HCT116 (cell line): ENCODE results near the gene CLDN2. TPM values are rescaled to one million over a fixed set of nuclear protein-coding genes. Genes with fewer than 3 reads are reported as not detected.

ENCODE experiments used
- ATAC-seq: fragments of 200-7000 bp; cut with Tn5 transposase; 2 replicates; pipeline ENCODE4 v1.9.1; 2020; ENCODE audit warnings: mild to moderate bottlenecking, moderate library complexity
- BruUV-seq: library from RNA; stranded (reverse); fragments of 400-500 nt; replicated peaks from 2 replicates; lab custom pipeline; 2021; lab: Mats Ljungman, UMichigan
- CTCF ChIA-PET: fragments of 300-600 bp; sonication (Branson Sonifier 250); formaldehyde crosslinking; loops from one replicate; lab custom pipeline; 2021; ENCODE audit warnings: antibody characterized with exemption; lab: Charles Lee
- POLR2A ChIA-PET: fragments of 300-600, 350-600 bp; sonication (Branson Sonifier 250); formaldehyde crosslinking; loops from one replicate; lab custom pipeline; 2021; ENCODE audit warnings: antibody characterized with exemption; lab: Charles Lee
- RAD21 ChIA-PET, 2 experiments: fragments of 300-600 bp; sonication (Branson Sonifier 250); formaldehyde crosslinking; loops; one replicate each; lab custom pipeline; 2023; ENCODE audit warnings: low total read pairs in 2 of 2; ENCODE audit not compliant: uncharacterized antibody in 2 of 2, unreplicated experiment in 2 of 2, low non-redundant PET in 1 of 2; lab: Charles Lee
- DNase-seq: peaks from one replicate; pipeline ENCODE4 v3.0.0-alpha.2; 2010; ENCODE audit warnings: low read depth, low spot score
- H2AFZ ChIP-seq: fragments of 200-600 bp; shearing (Covaris generic), sonication (generic); 2 replicates; pipeline ENCODE4 v1.6.1; 2017; ENCODE audit warnings: low read depth, mixed run types, mixed read lengths, antibody characterized with exemption, low read length; ENCODE audit not compliant: poor library complexity, severe bottlenecking
- H3K27ac ChIP-seq: 2 replicates; pipeline ENCODE4 v1.5.1; 2012; ENCODE audit warnings: low read depth, low read length
- H3K27me3 ChIP-seq: fragments of 200-600 bp; sonication (generic); 2 replicates; pipeline ENCODE4 v1.6.1; 2016; ENCODE audit warnings: mixed run types, low read length, mixed read lengths; ENCODE audit not compliant: insufficient read depth
- H3K36me3 ChIP-seq, 2 experiments: fragments of 200-500 bp in 1 of 2; fragments of 200-600 bp in 1 of 2; sonication (Bioruptor generic) in 1 of 2; sonication (generic) in 1 of 2; 2 replicates each; pipeline versions ENCODE4 v1.5.1 to v1.6.1; 2014 to 2016; ENCODE audit warnings: low read length in 2 of 2, inconsistent platforms in 1 of 2, mixed read lengths in 1 of 2, mixed run types in 1 of 2; ENCODE audit not compliant: insufficient read depth in 2 of 2, control insufficient read depth in 1 of 2
- H3K4me1 ChIP-seq, 2 experiments: fragments of 200-600 bp in 1 of 2; sonication (generic) in 1 of 2; 2 replicates each; pipeline versions ENCODE4 v1.5.1 to v1.6.1; 2012 to 2017; ENCODE audit warnings: low read length in 2 of 2, inconsistent platforms in 1 of 2, mild to moderate bottlenecking in 1 of 2, mixed read lengths in 1 of 2, mixed run types in 1 of 2, moderate library complexity in 1 of 2; ENCODE audit not compliant: insufficient read depth in 2 of 2, control insufficient read depth in 1 of 2
- H3K4me2 ChIP-seq: fragments of 200-600 bp; sonication (generic); 2 replicates; pipeline ENCODE4 v1.6.1; 2017; ENCODE audit warnings: mixed run types, low read length, mixed read lengths
- H3K4me3 ChIP-seq, 2 experiments: fragments of 200-600 bp in 1 of 2; sonication (generic) in 1 of 2; replicated peaks in 1 of 2; 2 replicates each; pipeline ENCODE4 v1.5.1; 2011 to 2016; ENCODE audit warnings: low read length in 2 of 2, control low read depth in 1 of 2, low read depth in 1 of 2, mild to moderate bottlenecking in 1 of 2, mixed read lengths in 1 of 2, mixed run types in 1 of 2
- H3K79me2 ChIP-seq: fragments of 200-600 bp; sonication (generic); 2 replicates; pipeline ENCODE4 v1.6.1; 2017; ENCODE audit warnings: mild to moderate bottlenecking, mixed run types, low read length, moderate library complexity, mixed read lengths; ENCODE audit not compliant: insufficient read depth
- H3K9ac ChIP-seq: fragments of 200-600 bp; sonication (generic); 2 replicates; pipeline ENCODE4 v1.6.1; 2016; ENCODE audit warnings: low read length, mixed read lengths
- H3K9me2 ChIP-seq: fragments of 200-600 bp; sonication (generic), shearing (Covaris generic); 2 replicates; pipeline ENCODE4 v1.6.1; 2017; ENCODE audit warnings: mixed run types, mild to moderate bottlenecking, moderate library complexity; ENCODE audit not compliant: insufficient read depth
- H3K9me3 ChIP-seq, 2 experiments: fragments of 200-500 bp in 1 of 2; fragments of 200-600 bp in 1 of 2; sonication (Bioruptor generic) in 1 of 2; sonication (generic) in 1 of 2; 2 replicates each; pipeline ENCODE4 v1.6.1; 2014 to 2017; ENCODE audit warnings: low read length in 2 of 2, mixed read lengths in 2 of 2, inconsistent platforms in 1 of 2, low read depth in 1 of 2, mild to moderate bottlenecking in 1 of 2, mixed run types in 1 of 2, moderate library complexity in 1 of 2; ENCODE audit not compliant: control insufficient read depth in 1 of 2, insufficient read depth in 1 of 2
- H4K20me1 ChIP-seq: fragments of 200-600 bp; sonication (generic), shearing (Covaris generic); 2 replicates; pipeline ENCODE4 v1.6.1; 2017; ENCODE audit warnings: mixed run types, mild to moderate bottlenecking, moderate library complexity; ENCODE audit not compliant: insufficient read depth
- EGR1 ChIP-seq: IDR thresholded peaks from 2 replicates; pipeline ENCODE4 v1.6.1; 2012; ENCODE audit warnings: low read depth
- ELF1 ChIP-seq: IDR thresholded peaks from 2 replicates; pipeline ENCODE4 v1.6.1; 2012; ENCODE audit warnings: low read depth, borderline replicate concordance
- JUND ChIP-seq: IDR thresholded peaks from 2 replicates; pipeline ENCODE4 v1.6.1; 2012
- RAD21 ChIP-seq: IDR thresholded peaks from 2 replicates; pipeline ENCODE4 v1.6.1; 2012; ENCODE audit warnings: low read depth, mild to moderate bottlenecking
- SIN3A ChIP-seq: IDR thresholded peaks from 2 replicates; pipeline ENCODE4 v1.6.1; 2012; ENCODE audit warnings: low read depth
- TCF7L2 ChIP-seq: IDR thresholded peaks from 2 replicates; pipeline ENCODE4 v1.7.0; 2011; ENCODE audit warnings: borderline replicate concordance, inconsistent platforms; ENCODE audit not compliant: insufficient read depth, insufficient read length; ENCODE audit errors: extremely low read depth
- ZFX ChIP-seq: fragments of 450-650 bp; IDR thresholded peaks from 2 replicates; pipeline ENCODE4 v1.6.1; 2017
- ZNF274 ChIP-seq: fragments of 200-500 bp; sonication (Bioruptor generic); IDR thresholded peaks from 2 replicates; pipeline ENCODE4 v1.6.1; 2014; ENCODE audit warnings: mild to moderate bottlenecking, low read depth, low read length, inconsistent platforms
- intact Hi-C: fragments of 100-400 bp; cut with micrococcal nuclease; formaldehyde crosslinking; loops from 2 replicates; pipeline ENCODE4 v1.10.0; 2022
- total RNA-seq: library from RNA; stranded (reverse); gene quantifications from one replicate; pipeline ENCODE4 v1.2.1, GENCODE V29; 2021; ENCODE audit not compliant: unreplicated experiment
- TF ChIP-seq, protein P1 (sequence below): IDR thresholded peaks from 2 replicates; pipeline ENCODE4 v1.6.1; 2012
- TF ChIP-seq, protein P2 (sequence below): IDR thresholded peaks from 2 replicates; pipeline ENCODE4 v1.6.1; 2011; ENCODE audit warnings: mild to moderate bottlenecking, low read length, moderate library complexity; ENCODE audit not compliant: insufficient replicate concordance; ENCODE audit errors: extremely low read depth
- TF ChIP-seq, protein P3 (sequence below): IDR thresholded peaks from 2 replicates; pipeline ENCODE4 v1.6.1; 2012

The CLDN2 gene
- total RNA-seq, 1 experiment from 2014 or later, result 0.10 TPM

DNA sequence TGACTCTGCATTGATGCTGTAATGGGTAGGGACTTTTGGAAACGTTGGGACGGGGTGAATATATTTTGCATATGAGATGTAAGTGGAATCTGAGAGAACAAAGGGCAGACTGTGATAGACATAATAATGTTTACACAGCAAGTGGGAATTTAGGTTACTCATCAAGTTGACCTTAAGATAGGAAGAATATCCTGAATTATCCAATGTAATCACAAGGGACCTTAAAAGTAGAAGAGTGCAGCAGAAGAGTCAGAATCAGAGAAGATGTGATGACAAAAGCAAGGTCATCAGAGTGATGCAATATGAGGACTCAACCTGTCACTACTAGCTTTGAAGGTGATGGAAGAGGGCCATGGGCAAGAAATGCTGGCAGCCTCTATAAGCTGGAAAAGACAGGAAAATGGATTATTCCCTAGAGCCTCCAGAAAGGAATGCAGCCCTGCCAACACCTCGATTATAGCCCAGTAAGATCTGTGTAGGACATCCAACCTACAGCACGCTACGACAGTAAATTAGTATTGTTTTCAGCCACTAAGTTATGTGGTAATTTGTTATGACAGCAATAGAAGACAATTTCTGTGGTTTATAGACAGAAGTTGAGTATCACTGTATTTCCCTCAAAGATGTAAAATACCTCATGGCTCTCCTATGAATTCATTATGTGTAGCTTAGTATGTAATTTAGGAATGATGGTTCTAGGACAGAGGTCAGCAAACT is 53.4 kb downstream of the CLDN2 start:
- CTCF ChIA-PET, result no interaction called here
- intact Hi-C loops, result no loop called here

DNA sequence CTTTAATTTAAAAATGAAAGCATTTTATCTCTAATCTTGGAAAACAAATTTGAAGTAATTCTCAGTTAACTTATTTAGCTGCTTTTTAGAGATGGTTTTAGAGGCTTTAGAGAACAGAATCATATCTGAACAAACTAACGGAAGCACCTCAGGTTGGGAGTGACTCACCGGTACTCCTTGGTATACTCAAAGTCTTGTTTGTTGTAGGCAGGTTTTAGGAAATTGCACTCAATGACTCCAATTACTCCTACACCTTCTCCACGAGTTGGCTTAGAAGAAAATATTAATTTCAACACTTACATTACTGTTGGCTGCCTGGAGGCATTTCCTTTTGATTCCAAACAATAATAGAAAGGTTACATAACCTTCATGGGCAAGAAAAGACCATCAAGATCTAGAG is 56.2 kb downstream of the CLDN2 start:
- no TSS peak for BruUV-seq
- TF ChIP-seq ZNF274 (no peak), TCF7L2 (no peak), JUND (no peak), SIN3A (no peak)
- TF ChIP-seq, protein P1, sequence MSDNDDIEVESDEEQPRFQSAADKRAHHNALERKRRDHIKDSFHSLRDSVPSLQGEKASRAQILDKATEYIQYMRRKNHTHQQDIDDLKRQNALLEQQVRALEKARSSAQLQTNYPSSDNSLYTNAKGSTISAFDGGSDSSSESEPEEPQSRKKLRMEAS, result no peak
- TF ChIP-seq, protein P2, sequence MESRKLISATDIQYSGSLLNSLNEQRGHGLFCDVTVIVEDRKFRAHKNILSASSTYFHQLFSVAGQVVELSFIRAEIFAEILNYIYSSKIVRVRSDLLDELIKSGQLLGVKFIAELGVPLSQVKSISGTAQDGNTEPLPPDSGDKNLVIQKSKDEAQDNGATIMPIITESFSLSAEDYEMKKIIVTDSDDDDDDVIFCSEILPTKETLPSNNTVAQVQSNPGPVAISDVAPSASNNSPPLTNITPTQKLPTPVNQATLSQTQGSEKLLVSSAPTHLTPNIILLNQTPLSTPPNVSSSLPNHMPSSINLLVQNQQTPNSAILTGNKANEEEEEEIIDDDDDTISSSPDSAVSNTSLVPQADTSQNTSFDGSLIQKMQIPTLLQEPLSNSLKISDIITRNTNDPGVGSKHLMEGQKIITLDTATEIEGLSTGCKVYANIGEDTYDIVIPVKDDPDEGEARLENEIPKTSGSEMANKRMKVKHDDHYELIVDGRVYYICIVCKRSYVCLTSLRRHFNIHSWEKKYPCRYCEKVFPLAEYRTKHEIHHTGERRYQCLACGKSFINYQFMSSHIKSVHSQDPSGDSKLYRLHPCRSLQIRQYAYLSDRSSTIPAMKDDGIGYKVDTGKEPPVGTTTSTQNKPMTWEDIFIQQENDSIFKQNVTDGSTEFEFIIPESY, result no peak

More for the DNA sequence above, 53.4 kb downstream of the CLDN2 start:
- no peaks in the 10 kb centered on the region for H3K36me3 ChIP-seq
- no peak for DNase-seq
- ATAC-seq, result no peak
- H3K4me1 ChIP-seq, result no peaks in the 10 kb centered on the region; a peak in 1 of 4 replicates
- H2AFZ ChIP-seq, result no peak overlapping the region
- no TSS peak for BruUV-seq
- no peaks in the 10 kb centered on the region for H4K20me1 ChIP-seq
- no peak overlapping the region for H3K4me2 ChIP-seq
- no peaks in the 10 kb centered on the region for H3K9me2 ChIP-seq
- no peaks in the 10 kb centered on the region for H3K27me3 ChIP-seq
- no peak overlapping the region for H3K4me3 ChIP-seq
- no peak overlapping the region for H3K27ac ChIP-seq
- ChIA-PET RAD21 (no interaction called here), POLR2A (no interaction called here)
- no peaks in the 10 kb centered on the region for H3K9me3 ChIP-seq
- no peak overlapping the region for H3K9ac ChIP-seq
- no peak for TF ChIP-seq RAD21
- TF ChIP-seq, protein P3, sequence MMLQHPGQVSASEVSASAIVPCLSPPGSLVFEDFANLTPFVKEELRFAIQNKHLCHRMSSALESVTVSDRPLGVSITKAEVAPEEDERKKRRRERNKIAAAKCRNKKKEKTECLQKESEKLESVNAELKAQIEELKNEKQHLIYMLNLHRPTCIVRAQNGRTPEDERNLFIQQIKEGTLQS, result no peak
- no peak for TF ChIP-seq SIN3A
- no peak for TF ChIP-seq EGR1
- TF ChIP-seq ZFX, result no peak
- TF ChIP-seq, protein P2, result no peak
- TF ChIP-seq JUND, result no peak
- no peak for TF ChIP-seq ELF1
- H3K79me2 ChIP-seq, result no peaks in the 10 kb centered on the region

More for the DNA sequence above, 56.2 kb downstream of the CLDN2 start:
- Histone ChIP-seq H3K27me3 (no peaks in the 10 kb centered on the region), H3K4me3 (no peak overlapping the region), H3K9me2 (no peaks in the 10 kb centered on the region), H4K20me1 (no peaks in the 10 kb centered on the region), H3K36me3 (no peaks in the 10 kb centered on the region; a peak in 1 of 4 replicates), H3K9me3 (no peaks in the 10 kb centered on the region), H3K9ac (no peak overlapping the region), H3K4me2 (no peak overlapping the region), H3K4me1 (no peaks in the 10 kb centered on the region; a peak in 1 of 4 replicates), H3K27ac (no peak overlapping the region), H3K79me2 (no peaks in the 10 kb centered on the region), H2AFZ (no peak overlapping the region)
- DNase-seq, result no peak
- ChIA-PET CTCF (no interaction called here), RAD21 (no interaction called here), POLR2A (no interaction called here)
- no peak for ATAC-seq
- intact Hi-C loops, result no loop called here
